Activated effector memory CD4-positive, alpha-beta T cell treated with anti-CD3 and anti-CD28 coated beads, Interleukin-2, amount 50 U/mL, for 16 hours (primary cell): ENCODE measurements around the gene USP6NL.

Experiments used
- DNase-seq: peaks from one replicate; pipeline ENCODE4 v3.0.0-alpha.2; 2020

The USP6NL gene

DNA sequence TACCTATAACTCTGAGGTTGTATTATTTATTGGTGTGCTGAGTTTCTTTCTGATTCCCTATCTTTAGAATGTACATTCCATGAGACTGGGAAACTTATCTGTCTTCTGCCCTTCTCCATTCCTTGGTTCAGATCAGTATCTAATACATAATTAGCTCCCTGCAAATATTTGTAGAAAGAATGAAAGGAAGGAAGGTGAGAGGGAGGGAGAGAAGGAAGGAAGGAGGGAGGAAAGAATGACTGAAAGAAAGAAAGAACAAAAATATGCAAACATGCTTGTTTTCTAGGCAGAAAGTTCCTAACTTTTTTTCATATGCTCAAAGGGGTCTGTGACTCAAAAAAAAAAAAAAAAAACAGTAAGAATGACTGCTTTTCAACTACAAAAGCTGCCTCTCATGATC is 3.9 kb upstream of the USP6NL start:
- DNase-seq, result no peak

DNA sequence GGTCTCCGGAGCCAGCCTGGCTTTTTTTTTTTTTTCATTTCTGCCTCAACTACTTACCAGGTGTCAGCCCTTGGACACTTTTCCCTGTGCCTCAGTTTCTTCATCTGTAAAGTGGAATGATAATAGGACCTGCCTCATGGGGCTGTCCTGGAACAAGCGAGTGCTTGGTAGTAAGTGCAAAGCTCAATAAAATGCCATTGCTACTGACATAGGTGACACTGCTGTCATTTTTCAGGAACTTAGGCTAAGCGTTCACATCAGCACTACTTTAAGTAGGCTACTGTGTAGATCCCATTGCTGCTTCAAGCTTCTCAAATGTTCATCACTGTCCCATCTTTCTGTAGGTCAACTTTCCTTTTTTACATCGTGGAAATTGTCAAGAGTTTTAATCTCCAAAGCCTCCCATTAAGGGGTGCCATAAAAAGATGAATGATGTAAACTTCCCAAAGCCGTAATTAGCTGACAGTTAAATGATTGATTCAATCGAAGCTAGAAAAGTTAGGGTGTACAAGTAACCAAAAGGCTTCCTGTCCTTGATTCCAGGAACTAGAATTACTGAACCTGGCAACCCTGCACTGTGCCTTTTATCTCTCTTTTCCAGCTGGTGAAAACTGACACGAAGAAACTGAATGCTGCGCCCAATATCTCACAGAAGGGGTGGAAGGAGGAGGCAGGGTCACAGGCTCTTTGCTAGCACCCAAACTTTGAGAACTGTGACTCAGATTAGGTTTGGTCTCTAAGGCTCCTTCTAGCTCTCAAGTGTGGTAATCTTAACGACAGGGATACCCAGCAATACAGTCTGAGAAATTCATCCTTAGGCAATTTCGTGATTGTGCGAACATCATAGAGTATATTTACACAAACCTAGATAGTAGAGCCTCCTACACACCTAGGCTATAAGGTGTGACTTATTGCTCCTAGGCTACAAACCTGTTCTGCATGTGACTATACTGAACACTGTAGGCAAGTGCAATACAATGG is 861 bp upstream of the USP6NL start:
- no peak for DNase-seq

DNA sequence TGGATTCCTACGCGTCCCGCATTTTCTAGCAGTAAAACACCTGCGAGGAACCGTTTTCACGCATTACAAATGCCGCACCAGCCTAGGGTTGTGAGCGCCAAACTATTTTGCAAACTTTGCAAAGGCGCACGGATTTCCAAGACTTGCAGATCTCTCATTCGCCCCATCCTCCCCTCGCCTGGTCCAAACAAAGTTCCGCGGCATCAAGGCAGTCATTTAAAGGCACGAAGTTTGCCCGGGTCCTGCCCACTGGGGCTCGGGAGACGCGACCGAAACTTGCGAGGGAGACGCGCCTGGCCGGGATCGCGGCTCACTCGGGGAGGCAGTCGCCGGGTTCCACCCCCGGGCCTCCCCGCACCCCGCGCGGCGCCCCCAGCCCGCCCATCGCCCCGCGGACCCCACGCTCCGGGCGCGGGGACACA is 613 bp downstream of the USP6NL start:
- peak; percentile 71 for DNase-seq

DNA sequence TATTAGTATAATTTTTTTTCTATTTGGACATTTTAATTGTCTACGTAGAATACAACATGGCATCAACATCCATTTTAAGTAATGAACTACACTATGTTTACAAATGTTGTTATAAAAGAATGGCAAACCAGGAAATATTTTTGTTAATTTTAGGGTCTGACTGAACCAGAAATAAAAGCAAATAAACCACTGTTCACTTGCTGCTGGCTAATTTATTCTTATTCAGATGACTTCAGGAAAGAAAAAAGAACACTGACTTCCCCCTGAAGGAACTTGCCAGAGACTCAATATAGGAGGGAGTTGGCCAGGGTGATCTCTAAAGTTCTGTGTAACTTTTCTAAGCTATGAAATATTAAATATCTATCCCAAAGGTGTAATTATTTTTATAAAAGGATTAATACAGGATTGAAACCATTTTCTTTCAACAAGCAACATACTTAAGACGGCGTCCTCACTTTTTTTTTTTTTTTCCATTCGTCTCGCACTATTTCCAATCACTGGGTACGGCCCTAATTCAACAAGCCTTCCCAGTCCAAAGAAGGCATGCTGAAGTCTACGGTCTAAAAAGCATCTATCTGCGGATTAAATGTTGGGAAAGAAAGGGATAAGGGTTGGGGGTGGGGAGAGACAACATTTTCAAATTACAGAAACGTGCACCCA is 1.2 kb downstream of the USP6NL start:
- DNase-seq, result no peak

DNA sequence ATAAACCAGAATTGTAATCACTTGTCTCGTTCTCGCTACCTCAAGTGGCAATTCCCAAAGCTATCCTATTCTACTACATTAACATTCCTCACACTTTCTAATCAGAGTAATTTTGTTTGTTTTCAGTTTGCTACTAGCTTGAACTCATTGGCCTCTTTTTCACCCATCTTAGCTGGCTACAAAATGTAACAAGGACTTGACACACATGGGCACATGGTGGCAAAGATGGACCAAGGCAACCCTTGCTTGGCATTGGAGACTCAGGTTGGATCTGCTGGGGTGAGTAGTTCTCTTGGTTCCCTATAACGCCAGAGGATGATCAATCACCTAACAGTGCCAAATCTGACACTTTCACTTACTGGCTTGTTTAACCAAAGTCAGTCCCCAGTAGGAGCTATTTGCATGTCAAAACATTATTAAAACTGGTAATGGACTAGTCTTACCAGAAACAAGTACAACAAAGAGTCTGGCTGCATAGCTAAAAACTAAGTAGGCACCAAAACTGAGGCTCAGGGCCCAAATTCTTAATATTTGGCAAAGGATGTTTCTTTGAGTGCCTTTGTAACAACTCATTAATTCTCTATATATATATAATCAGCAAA is 1.9 kb downstream of the USP6NL start:
- DNase-seq, result no peak

DNA sequence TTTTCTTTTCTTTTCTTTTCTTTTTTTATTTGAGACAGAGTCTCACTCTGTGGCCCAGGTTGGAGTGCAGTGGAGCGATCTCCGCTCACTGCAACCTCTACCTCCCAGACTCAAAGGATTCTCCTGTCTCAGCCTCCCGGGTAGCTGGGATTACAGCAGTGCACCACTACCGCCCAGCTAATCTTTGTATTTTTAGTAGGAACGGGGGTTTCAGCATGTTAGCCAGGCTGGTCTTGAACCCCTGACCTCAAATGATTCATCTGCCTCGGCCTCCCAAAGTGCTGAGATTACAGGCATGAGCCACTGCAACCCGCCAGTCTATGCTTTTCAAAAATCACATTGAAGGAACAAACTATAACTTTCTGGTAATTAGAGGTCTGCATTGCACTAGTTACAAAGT is 2.4 kb downstream of the USP6NL start:
- no peak for DNase-seq

DNA sequence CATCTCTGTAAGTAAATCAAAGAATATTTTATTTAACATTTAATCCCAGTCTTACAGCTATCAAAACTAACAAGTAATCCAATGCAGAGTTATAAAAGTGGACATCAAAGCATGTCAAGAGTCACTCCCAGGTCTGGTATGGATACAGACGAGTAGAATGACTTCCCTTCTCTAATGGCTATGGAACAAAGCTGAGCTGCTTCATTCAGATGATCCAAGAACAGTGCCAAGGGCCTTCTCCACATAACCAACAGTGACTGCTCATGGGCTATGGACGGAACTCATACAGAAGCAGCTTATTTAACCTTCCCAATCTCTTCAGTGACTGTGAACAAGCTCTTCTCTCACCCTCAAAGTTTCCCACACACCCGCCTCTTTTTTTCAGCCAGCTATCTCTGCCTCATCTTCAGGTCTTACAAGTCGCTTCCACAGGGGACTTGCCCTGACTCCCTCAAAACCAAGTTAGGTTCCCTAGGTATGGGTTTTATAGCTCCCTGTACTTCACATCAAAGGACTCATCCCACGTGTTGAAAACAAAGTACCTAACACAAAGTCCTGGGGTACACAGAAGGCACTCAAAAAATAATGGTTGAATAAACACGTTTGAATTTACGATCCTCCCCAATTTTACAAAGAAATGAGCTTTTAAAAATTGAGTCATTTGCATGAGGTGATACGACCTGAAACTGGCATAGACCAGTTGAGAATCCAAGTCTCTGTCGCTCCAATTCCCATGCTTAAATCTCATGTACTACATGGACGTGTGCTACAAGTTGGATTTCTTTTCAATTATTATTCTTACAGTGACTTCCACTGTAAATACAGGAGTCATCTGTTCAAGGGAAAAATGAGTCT is 3.1 kb downstream of the USP6NL start:
- DNase-seq, result no peak

DNA sequence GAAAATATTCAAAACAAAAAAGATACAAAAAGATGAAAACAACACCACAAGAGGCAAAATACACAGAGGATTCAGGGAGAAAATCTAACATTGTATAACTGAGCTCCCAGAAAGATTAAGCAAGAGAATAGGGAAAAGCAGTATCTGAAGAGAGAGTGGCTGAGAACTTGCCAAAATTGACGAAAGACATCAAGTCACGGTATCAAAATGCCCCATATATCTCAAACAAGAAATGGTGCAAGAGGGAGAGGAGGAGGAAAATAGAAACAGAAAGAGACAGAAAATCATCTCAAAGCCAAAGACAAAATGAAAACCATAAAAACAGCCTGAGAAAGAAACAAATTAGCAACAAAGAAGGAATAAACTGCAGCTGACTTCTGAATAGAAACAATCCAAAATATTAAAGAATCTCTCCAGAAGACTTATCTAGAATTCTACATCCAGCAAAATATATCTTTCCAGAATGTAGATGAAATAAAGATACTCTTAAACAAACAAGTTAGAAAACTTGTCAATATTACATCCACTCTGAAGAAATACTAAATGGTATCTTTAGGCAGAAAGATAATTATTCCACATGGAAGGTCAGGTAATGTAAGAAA is 5.5 kb downstream of the USP6NL start:
- no peak for DNase-seq

DNA sequence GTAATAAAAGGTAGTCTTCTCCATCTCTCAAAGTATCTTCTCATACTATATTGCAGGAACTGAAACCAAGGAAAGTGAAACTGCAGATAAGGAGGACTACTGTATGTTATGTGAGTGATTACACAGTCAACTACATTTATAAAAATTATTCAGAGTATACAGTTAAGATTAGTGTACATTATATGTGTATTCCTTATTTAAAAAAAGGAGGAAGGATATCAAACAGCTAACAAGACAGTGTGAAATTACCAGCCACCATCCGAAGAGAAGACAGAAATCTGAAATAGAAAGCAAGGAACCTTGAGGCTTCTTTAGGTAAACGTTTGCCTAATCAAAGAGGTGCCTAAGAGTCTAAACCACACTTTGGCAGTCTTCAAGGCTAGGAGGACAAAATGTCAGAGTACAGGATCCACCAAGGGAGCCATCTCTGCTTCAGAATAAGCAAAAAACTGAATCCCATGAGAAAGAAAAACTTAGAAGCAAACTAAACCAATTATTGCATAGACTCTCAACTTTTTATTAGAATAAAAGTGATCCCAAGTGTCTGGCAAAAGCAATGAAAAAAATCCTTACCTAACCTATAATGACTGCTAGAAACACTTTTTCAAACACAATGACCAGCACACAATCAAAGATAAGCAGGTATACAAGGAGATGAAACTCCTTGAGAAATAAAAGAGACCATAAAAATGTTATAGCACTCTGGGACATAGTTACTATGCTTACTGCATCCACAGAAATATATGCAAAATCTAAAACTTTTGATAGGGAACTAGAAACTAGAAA is 6.4 kb downstream of the USP6NL start:
- DNase-seq, result no peak

DNA sequence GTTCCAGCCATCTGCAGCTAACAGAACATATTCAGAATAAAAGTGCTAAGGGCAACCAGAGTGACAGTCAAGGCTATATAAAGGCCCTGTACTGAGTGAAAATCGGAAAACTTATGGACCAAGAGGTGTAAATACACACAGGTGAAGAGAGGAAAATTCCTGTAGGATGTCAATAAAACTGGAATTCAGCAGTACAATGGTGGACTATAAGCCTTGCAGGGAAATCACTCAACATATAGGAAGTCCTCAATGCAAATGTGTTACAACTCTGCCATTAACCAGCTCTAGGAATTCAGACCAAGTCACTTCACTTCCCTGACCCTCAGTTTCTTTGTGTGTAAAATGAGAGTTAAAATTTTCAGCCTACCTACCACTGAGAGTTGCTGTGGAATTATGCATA is 7.7 kb downstream of the USP6NL start:
- no peak for DNase-seq

DNA sequence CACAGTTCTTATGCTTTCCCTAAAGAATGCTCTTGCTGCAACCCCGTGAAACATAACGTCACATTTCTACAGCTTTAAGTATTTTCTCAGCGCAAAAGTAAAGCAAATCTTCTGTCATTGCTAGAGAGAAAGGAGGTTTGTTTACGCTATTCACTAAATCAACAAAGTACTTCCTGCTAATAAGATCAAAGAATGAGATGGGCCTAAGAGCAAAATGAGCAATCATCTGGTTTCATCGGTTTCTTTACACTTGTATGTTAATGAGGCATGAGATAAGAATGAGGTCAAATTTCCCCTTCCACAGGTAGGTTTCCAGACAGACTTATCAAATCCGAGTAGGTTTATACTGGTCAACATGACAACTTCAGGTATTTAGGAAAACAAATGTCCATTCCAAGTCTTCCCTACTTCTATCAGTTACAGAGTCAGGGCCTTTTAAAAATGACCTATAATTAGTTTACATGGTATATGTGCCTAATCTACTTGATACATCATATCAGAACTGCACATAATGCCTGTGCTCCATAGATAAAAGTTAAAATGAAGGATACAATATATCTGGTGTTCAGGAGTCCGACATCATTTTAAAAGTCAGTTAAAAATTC is 8.4 kb downstream of the USP6NL start:
- no peak for DNase-seq

DNA sequence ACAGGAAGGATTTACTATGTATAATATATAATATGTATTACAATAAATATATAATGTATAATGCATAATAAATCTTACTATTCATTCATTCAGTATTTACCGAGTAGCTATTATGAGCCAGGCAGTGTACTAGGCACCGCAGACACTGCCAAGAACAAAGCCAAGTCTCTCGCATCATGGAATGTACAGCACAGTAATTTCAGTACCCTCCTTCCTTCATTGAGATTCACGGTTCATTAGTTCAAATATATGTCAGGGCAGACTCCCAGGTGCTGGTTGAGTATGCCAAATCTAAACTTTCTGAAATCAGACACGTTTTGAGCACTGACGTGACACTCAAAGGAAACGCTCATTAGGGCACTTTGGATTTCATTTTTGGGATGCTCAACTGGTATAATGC is 9.1 kb downstream of the USP6NL start:
- DNase-seq, result no peak

DNA sequence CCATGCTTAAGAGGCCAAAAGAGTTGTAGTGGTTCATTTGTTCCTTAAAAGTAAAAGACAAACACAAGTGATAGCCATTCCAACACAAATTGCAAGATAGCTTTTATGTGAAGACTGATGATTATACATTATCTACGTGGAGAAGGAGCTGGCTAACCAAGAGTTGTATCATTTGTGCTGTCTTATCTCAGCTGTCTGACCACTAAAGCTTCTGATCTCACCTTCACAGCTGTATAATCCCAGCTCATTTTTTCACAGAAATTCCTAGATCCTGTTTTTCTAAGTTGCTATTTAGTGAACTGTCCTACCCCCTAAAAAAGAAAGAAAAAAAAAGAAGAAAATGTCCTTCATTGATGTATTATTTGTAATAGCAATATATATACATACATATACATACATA is 9.8 kb downstream of the USP6NL start:
- no peak for DNase-seq

DNA sequence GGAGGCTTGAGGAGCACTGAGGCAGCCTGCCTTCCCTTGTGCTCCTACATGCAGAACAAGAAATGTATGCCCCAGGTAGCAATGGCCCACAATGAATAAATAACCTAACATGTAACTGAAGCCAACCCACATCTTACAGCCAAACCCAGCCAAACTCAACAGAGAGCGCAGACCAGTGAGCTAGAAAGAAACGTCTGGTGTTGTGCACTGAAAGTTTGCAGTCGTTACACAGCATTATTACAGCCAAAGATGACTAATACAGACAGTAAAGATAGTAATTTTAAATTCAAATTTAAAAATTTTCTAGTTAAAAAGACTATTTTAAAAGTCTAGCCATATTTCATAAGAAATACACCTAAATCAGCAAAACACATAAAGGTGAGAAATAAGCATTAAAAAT is 11.2 kb downstream of the USP6NL start:
- no peak for DNase-seq

DNA sequence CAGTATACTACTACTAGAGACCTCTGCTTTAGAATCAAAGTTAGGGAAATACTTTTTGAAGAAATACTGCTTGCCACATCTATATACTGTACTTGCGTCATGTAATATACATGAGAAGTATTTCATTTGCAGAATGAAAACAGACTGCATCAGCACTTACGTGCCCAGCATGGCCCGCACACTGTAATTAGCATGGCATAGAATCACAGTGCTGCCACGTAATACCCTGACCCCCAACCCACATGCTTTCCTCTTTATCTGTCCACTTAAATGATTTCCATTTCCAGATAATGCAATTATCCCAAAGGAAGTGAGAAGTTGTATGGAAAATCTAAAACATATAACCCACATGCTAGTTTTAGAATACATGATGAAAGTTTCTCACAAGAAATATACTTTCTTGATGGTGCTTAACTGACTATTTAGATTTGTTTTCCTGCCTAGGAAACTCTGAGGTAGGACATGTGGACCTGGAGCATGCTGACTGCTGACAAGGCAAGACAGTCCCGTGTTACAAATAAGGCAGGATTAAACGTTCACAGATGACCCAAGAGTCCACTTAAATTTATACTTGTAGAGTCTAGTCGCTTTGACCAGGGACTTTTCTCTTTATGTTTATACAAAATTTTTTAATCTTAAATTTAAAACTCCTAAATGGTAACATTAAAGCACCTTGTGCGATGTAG is 12.6 kb downstream of the USP6NL start:
- DNase-seq, result no peak

DNA sequence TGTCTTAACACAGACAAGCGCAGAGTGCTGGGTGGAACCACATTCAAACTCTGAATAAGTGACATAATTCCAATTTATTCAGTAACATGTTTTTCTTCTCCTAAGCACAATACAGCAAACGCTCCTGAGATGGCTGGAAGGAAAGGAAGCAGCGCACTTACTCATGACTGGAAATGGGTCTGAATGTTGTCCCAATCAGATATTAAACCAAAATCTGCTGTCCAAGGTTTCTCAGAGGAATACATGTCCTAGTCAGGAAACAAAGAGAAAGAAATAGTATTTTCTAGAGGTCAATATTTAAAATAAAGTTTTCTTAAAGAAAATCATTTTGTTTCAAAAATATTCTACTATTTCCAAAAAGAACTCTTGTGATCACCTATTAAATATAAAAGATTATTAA is 14.0 kb downstream of the USP6NL start:
- no peak for DNase-seq

DNA sequence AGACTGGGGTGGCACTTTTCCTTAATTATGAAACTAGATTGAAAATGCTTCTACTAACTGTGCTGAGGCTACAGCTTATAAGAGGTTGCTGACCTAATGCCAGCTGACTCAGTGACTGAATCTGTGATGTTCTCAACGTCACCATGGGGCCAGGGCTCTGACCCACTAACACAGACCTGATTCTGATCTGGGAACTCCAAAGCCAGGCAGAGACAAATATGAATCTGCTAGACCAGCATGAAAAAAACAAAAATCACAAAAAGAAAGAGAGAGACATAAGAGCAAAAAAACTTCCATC is 16.1 kb downstream of the USP6NL start:
- no peak for DNase-seq

DNA sequence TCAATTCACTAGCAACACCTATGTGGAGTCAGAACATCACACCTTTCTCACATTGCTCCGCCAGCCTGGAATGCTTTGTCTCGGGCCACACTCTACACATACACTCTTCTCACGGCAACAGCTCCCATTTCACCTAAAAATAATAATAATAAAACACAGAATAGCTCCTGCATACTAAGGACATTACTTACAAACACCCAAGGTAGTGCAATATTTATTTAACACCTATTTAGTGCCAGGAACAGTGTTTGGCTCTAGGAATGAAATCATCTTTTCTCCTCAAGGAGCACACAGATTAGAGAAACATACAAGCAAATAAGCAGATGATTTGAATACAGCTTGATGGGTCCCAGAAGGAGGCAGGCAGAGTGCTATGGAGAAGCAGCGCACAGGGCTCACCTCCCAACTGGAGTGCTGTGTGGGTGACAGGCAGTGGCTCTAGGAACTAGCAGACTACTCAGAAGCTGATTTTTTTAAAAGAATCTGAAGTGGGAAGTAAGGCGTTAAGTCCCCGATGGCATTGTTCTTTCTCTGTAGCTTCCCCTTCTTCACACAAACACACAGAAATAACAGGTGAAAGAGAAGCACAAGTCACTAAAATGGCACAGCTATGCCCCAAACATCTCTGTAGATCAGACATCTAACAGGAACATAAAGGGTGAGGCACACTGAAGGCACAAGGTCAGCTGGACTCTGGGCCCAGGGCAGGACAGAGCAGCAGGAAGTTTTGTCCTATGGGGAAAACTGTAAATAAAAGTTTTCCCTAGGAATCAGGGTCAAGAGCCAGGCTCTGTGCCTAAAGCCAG is 16.7 kb downstream of the USP6NL start:
- no peak for DNase-seq

DNA sequence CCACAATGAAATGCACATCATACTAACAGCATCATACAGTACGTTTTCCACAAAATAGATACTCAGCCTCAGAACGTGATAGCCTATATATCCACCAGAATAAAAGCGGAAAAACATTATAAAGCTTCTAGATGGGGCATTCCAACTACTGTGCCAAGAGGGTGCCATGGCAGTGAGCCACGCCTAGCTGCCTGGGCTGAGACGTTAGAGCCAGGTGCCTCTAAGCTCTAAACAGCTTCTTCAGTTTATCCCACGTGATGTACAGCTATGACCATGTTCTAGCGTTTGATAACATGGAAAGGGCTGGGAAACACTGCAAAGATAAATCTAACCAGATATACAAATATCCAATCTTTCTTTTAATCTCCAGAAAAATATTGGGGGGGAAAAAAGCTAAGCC is 17.8 kb downstream of the USP6NL start:
- no peak for DNase-seq

DNA sequence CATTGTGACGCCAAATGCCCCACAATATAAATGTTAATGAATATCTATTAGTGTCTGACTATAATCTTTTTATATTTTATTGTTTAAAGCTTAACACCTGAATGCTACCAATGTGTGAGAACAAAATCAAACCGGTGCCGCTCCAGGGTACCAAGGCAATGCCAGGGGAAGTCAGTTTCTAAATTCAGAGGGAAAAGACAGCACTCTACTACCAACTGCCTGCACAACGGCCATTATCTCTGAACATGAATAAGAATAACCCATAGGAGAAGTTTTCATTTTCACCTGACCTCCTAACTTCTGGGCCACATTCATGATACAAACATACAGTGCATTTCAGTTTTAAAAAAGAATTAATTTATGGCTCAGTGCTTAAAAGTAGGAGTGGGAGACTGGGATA is 21.7 kb downstream of the USP6NL start:
- DNase-seq, result no peak
